ENCODE measurements around the gene CYTH2. TPM values are rescaled to one million over a fixed set of nuclear protein-coding genes. Genes with fewer than 3 reads are reported as not detected.

The CYTH2 gene
- total and polyA plus RNA-seq, 2 experiments from 2014 or later, result 41.1 to 60.4 TPM

DNA sequence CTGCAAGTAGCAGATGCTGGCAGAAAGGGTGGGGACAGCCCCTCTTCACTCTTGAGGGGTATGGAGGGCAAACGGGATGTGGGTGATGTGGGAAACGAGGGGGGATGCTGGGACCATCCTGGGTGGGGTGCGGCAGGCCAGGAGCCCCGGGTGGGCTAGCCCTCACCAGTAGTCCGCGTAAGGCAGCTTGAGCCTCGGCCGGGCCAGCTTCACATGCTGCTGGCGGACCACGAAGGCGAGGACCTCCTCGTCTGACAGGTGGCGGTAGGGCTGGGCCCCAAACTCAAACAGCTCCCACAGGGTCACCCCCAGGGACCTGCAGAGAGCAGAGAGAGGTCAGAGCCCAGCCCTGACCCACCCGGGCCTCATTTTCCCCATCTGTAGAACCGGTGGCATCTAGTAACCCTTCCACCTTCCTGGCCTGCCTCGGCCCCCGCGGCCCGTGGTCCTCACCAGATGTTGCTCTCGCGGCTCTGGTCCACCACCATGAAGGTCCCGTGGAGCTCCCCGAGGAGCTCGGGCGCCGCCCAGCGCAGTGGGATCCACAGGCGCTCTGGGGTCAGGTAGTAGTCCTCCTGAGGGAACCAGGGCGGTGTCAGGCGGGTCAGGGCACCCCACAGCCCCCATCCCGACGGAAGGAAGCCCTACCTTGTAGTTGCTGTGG, 31.8 kb downstream of the CYTH2 start:
- H3K4me3 ChIP-seq, result peak overlapping the region; percentile 73
- no peaks in the 10 kb centered on the region for H3K9me2 ChIP-seq (ENCODE audit: insufficient read depth)
- peaks cover 7% of the 10 kb centered on the region; the same call in 1 of the 2 replicates for H3K4me1 ChIP-seq (ENCODE audit: insufficient read depth)
- no peaks in the 10 kb centered on the region; the same call in 2 of the 3 replicates for H3K36me3 Mint-ChIP-seq (ENCODE audit: low read depth)
- H3K27me3 Mint-ChIP-seq (ENCODE audit: insufficient read depth, low read depth, poor library complexity), result peaks cover 19% of the 10 kb centered on the region
- no peaks in the 10 kb centered on the region for H3K79me2 ChIP-seq (replicated peaks; ENCODE audit: insufficient read depth)
- peak overlapping the region; percentile 69; the same call in 1 of the 2 replicates for H2AFZ ChIP-seq
- H3K4me2 ChIP-seq, result peak overlapping the region; percentile 94
- peak overlapping the region; percentile 97; the same call in 1 of the 2 replicates for H3K27ac Mint-ChIP-seq
- no peak for ATAC-seq
- no peaks in the 10 kb centered on the region for H3K27me3 ChIP-seq (ENCODE audit: insufficient read depth)
- H3F3A ChIP-seq (replicated peaks; ENCODE audit: low read depth), result peaks cover 6% of the 10 kb centered on the region; the same call in 1 of the 2 replicates
- H3K4me3 Mint-ChIP-seq, result peak overlapping the region; percentile 70
- H3K4me1 Mint-ChIP-seq, result peaks cover 16% of the 10 kb centered on the region
- no peaks in the 10 kb centered on the region for H3K36me3 ChIP-seq (ENCODE audit: insufficient read depth)
- peak overlapping the region; percentile 91; the same call in 1 of the 2 replicates for H3K27ac ChIP-seq (ENCODE audit: low read depth)
- H4K20me1 ChIP-seq (replicated peaks; ENCODE audit: insufficient read depth), result no peaks in the 10 kb centered on the region; the same call in 1 of the 2 replicates
- no peaks in the 10 kb centered on the region for H3K9me3 Mint-ChIP-seq
- TF ChIP-seq EZH2phosphoT487 (IDR thresholded peaks at IDR 0.05; ENCODE audit: unreplicated experiment), result no peak
- no peak for TF ChIP-seq ZNF114 (CRISPR knock-in tag; IDR thresholded peaks at IDR 0.05)
- TF ChIP-seq EZH2 (IDR thresholded peaks at IDR 0.05; ENCODE audit: low read depth, unreplicated experiment), result no peak
- TF ChIP-seq ZNF462 (CRISPR knock-in tag; IDR thresholded peaks at IDR 0.05), result no peak
- no peak for TF ChIP-seq CREB1 (CRISPR knock-in tag; IDR thresholded peaks at IDR 0.05; ENCODE audit: low read depth)
- TF ChIP-seq STAT1 (IDR thresholded peaks at IDR 0.05; ENCODE audit: unreplicated experiment), result no peak
- no peak for TF ChIP-seq REST (IDR thresholded peaks at IDR 0.05; ENCODE audit: unreplicated experiment)
- TF ChIP-seq CTCF (conservative IDR thresholded peaks at IDR 0.05; ENCODE audit: low read depth in 2 of 2), result no peak
- no peak for TF ChIP-seq ZNF331 (CRISPR knock-in tag; IDR thresholded peaks at IDR 0.05; ENCODE audit: low read depth)
- TF ChIP-seq ETS1 (IDR thresholded peaks at IDR 0.05), result no peak
- no peak for TF ChIP-seq JUNB (IDR thresholded peaks at IDR 0.05; ENCODE audit: unreplicated experiment)
- TF ChIP-seq NANOG (IDR thresholded peaks at IDR 0.05; ENCODE audit: borderline replicate concordance), result no peak
- no peak for TF ChIP-seq POLR2AphosphoS5 (IDR thresholded peaks at IDR 0.05; ENCODE audit: low read depth)
- no peak for DNase-seq (ENCODE audit: low spot score)

Data from GM23338 (cell line).